ENCODE data around the gene DZIP1L.
"Not testable (repeated sequence)": the region's sequence is repeated elsewhere in the genome, so short reads cannot be mapped to it uniquely, and the experiment has no call there.

The DZIP1L gene

GRCh38 chr3:138114988-138115971, at the start of gene DZIP1L:
Gene DZIP1L, minus strand, starts transcription at chr3:138115608. Its CDS starts 11,637 bp downstream, at chr3:138103971.
- DNase-seq = peak; percentile 35

DNA sequence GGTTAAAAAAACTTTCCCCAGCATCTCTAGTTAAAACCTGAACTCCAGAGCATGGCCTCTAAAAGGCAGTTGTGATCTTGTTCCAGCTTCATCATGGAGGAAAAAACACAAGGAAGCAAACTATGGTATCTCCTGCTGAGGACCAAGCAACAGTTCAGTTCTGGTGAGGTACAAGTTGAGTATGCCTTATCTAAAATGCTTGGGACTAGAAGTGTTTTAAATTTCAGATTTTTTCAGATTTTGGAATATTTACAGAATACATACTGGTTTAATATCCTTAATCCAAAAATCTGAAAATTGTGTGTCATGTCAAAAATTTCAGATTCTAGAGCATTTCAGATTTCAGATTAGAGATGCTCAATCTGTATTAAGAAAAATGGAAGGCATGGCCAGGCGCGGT, 49.7 kb upstream of the DZIP1L start:
- no peak for DNase-seq

DNA sequence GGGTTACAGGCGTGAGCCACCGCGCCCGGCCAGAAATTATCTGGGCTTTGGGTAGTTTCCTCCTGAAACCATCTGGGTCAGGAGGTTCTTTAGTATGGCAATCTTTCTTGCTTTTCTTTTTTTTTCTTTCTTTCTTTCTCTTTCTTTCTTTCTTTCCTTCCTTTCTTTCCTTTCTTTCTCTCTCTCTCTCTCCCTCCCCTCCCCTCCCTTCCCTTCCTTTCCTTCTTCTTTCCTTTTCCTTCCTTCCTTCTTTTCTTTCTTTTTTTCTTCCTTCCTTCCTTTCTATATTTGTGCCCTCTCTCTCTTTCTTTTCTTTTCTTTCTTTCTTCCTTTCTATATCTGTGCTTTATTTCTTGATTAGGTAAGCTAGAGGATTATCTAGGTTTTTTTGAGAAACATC, 42.3 kb upstream of the DZIP1L start:
- DNase-seq = no peak

- DNase-seq = no peak
Measured at GRCh38 chr3:138154534-138154933, 39.1 kb upstream of the DZIP1L start.

DNA sequence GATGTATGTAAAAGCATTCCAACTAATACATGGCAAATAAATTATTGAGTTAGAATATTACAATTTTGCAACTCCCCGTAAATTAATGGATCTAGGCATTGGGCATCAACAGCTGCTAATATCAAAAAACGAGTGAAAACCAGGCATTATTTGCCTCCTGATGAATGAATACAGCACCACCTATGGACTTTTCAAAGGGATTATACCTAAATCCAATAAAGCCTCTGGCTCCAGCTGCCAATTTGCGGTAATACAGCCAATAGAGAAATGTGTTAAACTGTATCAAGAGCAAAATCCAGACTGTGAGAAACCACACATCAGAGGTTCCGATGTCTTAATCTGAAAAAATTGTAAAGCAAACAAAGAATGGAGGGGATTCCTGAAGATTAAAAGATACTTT, 33.1 kb upstream of the DZIP1L start:
- no peak for DNase-seq

- not testable (repeated sequence) for DNase-seq
Measured at GRCh38 chr3:138142181-138142580, 26.8 kb upstream of the DZIP1L start.

- DNase-seq = no peak
Measured at GRCh38 chr3:138140940-138141339, 25.5 kb upstream of the DZIP1L start.

- DNase-seq = no peak
Measured at GRCh38 chr3:138139691-138140090, 24.3 kb upstream of the DZIP1L start.

GRCh38 chr3:138137861-138138260, 22.5 kb upstream of the DZIP1L start:
- no peak for DNase-seq

DNA sequence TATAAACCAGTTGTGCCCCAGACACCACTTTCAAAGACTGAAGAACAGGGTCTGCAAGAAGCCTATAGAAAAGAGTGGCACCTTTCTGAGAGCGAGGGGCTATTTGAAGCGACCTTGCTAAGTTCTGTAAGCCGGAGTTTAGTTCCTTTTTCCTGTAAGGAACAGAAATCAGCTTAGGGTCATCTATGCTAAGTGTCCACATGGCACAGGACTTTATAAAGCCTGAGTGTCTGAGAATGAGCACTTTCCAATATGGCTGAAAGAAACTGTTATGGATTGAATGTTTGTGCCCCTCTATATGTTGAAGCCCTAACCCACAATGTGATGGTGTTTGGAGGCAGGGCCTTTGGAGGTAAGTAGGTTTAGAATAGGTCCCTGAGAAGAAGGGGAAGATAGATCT, 20.8 kb upstream of the DZIP1L start:
- DNase-seq = no peak

- no peak for DNase-seq
Measured at GRCh38 chr3:138135833-138136194, 20.4 kb upstream of the DZIP1L start.

- no peak for DNase-seq
Measured at GRCh38 chr3:138135146-138135832, 19.9 kb upstream of the DZIP1L start.

DNA sequence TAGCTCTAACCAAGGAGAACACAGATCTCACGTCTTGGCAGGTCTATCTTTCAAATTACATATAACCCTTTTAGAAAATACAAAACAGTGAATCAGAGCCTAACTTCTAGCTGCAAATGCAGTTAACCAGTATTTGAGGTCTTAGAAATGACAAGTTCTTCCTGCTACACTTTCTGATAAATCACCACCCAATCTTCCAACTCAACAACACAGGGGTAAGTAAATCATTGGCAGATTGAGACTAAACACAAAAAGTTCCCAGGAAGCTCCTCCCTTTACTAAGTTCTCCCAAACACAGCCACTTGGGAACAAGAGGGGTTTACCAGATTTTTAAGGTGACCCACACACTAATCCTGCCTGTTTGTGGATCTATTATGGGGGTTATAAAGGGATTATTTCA, 16.8 kb upstream of the DZIP1L start, which contains the start of gene A4GNT:
A4GNT (minus strand) TSS at position 152 of the 400 bp plus-strand sequence. CDS start 1,134 bp downstream, outside the sequence.
- no peak for DNase-seq

DNA sequence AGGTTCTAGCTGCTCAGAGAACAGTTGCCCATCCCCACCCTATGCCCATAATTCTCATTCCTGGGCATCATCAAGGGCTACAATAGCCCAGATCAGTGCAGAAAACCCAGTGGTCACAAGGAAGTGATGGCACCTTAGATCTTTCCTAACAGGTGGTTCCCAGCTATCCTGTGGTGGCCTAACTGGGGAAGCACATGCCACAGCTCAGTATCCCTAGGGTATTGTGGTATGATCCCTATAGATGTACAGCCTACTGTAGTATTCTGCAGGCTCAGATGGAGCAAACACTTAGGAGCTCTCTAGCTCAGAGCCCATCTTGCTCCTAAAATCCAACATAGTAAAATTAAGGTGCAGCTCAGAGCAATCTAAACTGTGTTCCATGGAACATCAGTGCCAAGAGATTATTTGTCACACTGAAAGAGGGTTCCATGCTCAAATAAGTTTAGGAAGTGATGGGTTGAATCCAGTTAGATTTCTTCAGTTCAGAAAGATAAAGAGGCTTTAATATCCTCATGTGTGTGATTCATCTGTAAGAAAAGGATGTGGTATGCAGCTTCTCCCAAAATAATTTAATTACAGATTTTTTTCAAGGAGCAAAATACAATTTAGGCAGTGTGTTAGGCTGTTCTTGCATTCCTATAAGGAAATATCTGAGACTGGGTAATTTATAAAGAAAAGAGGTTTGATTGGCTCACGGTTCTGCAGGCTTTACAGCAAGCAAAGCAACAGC, 12.4 kb upstream of the DZIP1L start:
- no peak for DNase-seq

- no peak for DNase-seq
Measured at GRCh38 chr3:138125548-138126221, 10.3 kb upstream of the DZIP1L start.

DNA sequence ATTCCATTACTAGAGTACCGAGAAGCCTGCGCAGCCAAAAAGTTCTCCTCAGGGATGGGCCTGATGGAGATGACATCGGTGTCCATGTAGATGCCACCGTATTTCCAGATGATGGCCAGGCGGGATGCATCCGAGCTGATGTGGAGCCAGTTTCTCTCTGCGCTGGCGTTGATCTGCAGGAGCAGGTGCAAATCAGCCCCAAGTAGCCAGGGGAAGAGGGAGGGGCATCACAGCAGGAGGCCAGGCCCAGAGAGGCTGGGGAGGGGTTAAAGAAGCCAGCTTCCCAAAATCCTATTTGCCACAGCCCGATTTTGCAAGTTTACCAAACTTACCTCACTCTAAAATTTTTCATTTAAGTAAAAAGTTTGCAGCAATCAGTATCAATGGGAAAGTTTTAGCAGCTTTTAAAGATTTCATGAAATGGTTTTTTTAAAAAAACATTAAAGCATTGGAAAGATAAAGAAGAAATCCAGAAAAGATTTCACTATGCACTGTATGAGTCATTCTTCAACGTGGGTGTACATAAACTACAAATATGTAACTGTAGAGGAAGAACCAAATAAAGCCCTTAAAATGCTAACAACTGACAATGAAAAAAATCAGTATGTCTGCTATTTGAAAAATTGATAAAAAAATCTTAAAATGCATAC, 9.4 kb upstream of the DZIP1L start:
- no peak for DNase-seq

DNA sequence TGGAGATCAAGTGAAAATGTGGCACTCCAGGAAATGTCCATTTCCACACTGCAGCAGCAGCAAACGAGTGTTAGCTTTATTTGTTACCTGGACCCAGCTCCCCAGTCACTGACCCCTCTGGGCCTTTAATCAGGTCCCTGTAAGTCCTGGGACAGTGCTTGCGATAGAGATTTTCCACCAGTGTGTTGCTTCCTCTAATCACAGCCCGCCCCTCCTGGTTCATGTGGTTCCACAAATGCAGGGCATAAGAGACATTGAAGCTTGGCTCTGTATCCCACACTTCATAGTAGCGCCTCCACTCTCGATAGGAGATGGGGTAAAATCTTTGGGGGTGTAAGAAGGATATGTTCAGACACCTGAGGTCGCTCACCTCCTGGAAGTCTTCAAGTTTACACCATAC, 8.8 kb upstream of the DZIP1L start:
- DNase-seq = no peak

DNA sequence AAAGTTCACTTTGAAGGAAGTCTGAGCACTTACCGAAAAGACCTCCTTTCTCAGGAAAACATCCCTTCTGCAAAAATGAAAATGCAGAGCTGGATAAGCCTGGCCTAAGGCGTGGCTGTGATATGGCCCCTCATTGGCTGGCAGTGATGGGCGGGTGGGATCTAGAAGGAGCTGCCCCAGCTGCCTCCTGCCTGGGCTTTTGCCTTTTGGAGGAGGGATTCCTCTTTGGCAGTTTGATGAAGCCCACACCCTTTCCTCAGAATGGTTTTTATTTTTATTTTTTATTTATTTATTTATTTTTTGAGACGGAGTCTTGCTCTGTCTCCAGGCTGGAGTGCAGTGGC, 4.0 kb upstream of the DZIP1L start:
- DNase-seq = no peak

DNA sequence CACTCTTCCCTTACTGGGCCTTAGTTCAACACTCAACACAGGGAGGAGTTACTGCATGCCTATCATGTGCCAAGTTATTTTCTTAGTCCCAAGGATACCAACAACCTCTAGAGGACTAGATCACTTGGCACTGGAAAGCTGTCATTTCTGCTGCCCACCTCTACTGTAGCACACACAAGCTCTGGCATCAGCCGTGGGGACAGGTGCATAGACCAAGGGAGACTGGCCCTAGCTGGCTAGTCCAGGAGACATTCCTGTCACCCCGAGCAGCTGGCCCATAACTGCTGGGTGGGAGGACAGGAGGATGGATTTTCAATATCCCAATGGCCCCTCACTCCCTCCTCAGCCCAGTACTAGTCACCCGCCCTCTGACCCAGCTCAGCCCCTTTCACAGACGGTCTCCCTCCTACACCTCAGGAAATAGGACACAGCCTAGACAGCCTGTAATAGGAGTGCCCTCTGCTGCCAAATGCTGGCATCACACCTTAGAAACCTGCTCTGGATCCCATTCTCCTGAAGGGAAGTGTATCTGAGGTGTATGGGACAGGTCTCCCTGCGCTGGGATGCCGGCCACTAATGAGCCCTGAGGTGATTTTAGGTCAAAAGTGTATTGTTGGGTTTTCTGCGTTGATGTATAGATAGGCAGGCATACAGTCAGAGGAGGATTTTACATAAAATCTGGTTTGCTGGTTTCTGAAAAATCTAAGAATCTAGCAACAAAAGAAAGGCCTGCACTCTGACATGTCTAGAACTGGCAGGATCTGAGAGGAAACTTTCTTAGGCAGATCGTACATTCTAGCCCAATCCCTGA, 3.4 kb upstream of the DZIP1L start:
- DNase-seq = peak; percentile 24

DNA sequence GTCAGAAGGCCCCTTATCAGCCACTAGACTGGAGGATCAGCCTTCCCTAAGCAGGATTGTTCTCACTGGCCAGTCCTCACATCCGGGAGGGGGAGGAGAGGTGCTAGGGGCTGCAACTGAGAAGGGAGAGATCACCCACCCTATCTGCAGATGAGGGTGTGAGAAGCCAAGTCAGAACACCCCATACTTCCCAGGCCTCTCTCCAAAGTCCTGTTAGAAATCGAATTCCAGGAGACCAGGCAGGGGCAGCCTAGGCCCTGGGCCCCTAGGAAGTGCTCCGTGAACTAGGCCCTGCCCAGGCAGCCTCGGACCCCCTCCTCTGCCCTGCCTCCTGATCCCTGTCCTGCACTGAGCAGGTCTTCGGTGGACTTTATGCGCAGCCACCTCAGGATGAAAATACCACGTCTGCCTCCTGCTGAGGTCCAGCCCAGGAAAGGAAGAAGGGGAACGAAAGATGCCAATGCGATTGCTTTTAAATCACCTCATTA, 933 bp downstream of the DZIP1L start:
- DNase-seq = no peak

DNA sequence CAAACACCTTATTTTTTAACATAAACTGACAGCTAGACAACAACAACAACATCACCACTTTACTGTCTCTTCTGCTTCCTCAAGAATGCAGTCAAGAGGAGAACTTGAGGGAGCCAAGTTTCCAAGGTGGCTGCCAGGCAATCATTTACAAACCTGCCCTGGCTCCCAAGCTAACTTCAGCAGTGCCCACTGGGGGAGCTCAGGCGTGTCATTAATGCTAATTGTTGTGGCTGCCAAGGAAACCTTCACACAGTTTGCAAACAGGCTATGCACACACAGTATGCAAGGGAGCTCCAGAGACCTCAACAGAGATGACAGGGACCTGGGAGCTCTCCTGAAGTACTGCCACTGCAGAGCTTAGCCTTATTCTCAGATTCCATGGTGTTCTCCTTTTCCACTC, 2.1 kb downstream of the DZIP1L start:
- DNase-seq = no peak

Data from NCI-H510A (cell line).